Neural progenitor cell (in vitro differentiated cells): ENCODE data around the gene IL12B.

Experiments
- EZH2 ChIP-seq: fragments of 200-600 bp; sonication (generic); IDR thresholded peaks from 2 replicates; pipeline ENCODE4 v1.6.1; 2017; ENCODE audit warnings: antibody characterized with exemption, mild to moderate bottlenecking, moderate library complexity
- TF ChIP-seq, protein P1 (sequence below): fragments of 200-600 bp; sonication (generic); IDR thresholded peaks from 2 replicates; pipeline ENCODE4 v1.5.1; 2017; ENCODE audit warnings: antibody characterized with exemption, mild to moderate bottlenecking

DNA sequence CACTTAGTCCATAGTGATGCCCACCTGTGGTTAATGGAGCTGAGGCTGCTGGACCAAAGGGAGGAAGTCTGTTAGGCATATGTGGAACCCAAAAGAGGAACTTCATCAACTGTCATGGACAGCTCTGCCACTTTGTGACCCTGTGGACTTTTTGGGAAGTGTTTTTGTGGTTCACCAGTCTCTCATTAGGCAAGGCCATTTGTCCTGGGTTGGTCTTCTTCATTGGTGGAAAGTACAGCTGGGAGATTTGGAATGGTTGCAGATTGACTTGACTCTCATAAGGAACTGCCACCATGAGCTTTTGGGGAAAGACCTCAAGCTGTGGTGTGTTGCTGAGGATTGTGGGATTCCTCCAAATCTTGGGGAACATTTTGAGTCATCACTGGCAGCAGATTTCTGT is 31.9 kb upstream of the IL12B start:
- TF ChIP-seq, protein P1, sequence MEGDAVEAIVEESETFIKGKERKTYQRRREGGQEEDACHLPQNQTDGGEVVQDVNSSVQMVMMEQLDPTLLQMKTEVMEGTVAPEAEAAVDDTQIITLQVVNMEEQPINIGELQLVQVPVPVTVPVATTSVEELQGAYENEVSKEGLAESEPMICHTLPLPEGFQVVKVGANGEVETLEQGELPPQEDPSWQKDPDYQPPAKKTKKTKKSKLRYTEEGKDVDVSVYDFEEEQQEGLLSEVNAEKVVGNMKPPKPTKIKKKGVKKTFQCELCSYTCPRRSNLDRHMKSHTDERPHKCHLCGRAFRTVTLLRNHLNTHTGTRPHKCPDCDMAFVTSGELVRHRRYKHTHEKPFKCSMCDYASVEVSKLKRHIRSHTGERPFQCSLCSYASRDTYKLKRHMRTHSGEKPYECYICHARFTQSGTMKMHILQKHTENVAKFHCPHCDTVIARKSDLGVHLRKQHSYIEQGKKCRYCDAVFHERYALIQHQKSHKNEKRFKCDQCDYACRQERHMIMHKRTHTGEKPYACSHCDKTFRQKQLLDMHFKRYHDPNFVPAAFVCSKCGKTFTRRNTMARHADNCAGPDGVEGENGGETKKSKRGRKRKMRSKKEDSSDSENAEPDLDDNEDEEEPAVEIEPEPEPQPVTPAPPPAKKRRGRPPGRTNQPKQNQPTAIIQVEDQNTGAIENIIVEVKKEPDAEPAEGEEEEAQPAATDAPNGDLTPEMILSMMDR: no peak
- TF ChIP-seq EZH2: no peak
